Astrocyte of the spinal cord (primary cell): Measurements from ENCODE around the gene WSB1.

Source experiments
- DNase-seq: peaks from one replicate; pipeline ENCODE4 v3.0.0; 2011; ENCODE audit warnings: low read depth, low spot score
- H3K4me3 ChIP-seq: 2 replicates; pipeline ENCODE4 v1.5.1; 2011; ENCODE audit warnings: low read depth, mild to moderate bottlenecking, low read length, moderate library complexity
- CTCF ChIP-seq: IDR thresholded peaks from 2 replicates; pipeline ENCODE4 v1.5.1; 2012; ENCODE audit warnings: low read depth, mild to moderate bottlenecking, low read length, inconsistent platforms
- in situ Hi-C: cut with HindIII; loops from 2 replicates; pipeline ENCODE4 v1.10.0; 2017; ENCODE audit warnings: low sequenced_read_pairs

Gene WSB1

GRCh38 chr17:27294689-27295630 is 1.0 kb downstream of the WSB1 start:
- in situ Hi-C loops = no loop called here
- peak overlapping the region; percentile 99 for H3K4me3 ChIP-seq
- TF ChIP-seq CTCF = no peak
- DNase-seq = peak; percentile 90

GRCh38 chr17:27295945-27296344 is 2.0 kb downstream of the WSB1 start:
- no peak for TF ChIP-seq CTCF
- no peak for DNase-seq
- in situ Hi-C loops = no loop called here
- peak overlapping the region; percentile 99 for H3K4me3 ChIP-seq

GRCh38 chr17:27296428-27296979 is 2.6 kb downstream of the WSB1 start:
- peak; percentile 36 for DNase-seq
- no peak for TF ChIP-seq CTCF
- in situ Hi-C loops = no loop called here
- H3K4me3 ChIP-seq = peak overlapping the region; percentile 99

GRCh38 chr17:27299384-27300049 is 5.6 kb downstream of the WSB1 start:
- TF ChIP-seq CTCF = no peak
- no peak overlapping the region for H3K4me3 ChIP-seq
- in situ Hi-C loops = no loop called here
- no peak for DNase-seq

GRCh38 chr17:27303734-27304133 is 9.8 kb downstream of the WSB1 start:
- in situ Hi-C loops = no loop called here
- no peak for TF ChIP-seq CTCF
- no peak overlapping the region for H3K4me3 ChIP-seq
- DNase-seq = no peak

GRCh38 chr17:27306276-27306835 is 12.4 kb downstream of the WSB1 start:
- H3K4me3 ChIP-seq = no peak overlapping the region
- DNase-seq = no peak
- TF ChIP-seq CTCF = no peak
- in situ Hi-C loops = no loop called here
